Measurements from ENCODE around the gene TK1.
A peak's percentile ranks its signal among the peaks of the same experiment; 100 is the strongest.

TK1 gene

DNA sequence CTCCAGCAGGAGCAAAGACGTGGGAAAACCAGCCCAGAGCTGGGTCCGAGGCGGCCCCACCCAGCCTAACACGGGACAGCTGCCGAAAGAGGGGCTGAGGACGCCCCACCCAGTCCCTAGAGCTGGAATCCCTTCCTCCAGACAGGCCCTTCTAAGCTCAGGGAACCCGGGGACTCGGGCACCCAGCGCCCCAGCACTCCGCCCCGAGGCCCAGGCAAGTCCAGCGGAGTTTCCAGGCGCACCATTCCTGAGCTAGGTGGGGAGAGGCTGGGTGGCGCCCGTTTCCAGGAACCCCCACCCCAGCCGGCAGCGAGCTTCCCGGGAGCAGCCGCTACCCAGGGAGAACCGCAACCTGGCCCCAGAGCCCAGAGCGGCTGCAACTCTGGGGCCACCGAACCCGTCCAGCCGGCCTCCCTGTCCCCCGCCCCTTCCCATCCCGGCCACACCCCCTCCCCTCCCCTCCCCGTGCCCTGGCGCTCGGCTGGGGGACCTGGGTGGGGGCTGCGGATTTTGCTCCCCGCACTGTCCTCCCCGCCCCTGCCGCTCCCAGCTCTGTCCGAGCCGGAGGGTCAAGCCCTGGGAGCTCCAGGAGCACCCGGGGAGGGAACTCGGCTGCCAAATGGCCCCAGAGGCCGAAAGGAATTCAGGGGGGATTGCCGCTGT is 58.8 kb downstream of the TK1 start:
- Histone ChIP-seq H3K36me3 (ENCODE audit: insufficient read depth, low read length) (no peaks in the 10 kb centered on the region), H3K4me3 (ENCODE audit: low read length) (peak overlapping the region; percentile 41), H3K27me3 (ENCODE audit: insufficient read depth, low read length) (peaks cover 29% of the 10 kb centered on the region), H2AFZ (ENCODE audit: low read depth, low read length) (no peak overlapping the region), H3K4me1 (ENCODE audit: insufficient read depth, low read length) (peaks cover 11% of the 10 kb centered on the region), H3K9me3 (ENCODE audit: low read length) (no peaks in the 10 kb centered on the region)

DNA sequence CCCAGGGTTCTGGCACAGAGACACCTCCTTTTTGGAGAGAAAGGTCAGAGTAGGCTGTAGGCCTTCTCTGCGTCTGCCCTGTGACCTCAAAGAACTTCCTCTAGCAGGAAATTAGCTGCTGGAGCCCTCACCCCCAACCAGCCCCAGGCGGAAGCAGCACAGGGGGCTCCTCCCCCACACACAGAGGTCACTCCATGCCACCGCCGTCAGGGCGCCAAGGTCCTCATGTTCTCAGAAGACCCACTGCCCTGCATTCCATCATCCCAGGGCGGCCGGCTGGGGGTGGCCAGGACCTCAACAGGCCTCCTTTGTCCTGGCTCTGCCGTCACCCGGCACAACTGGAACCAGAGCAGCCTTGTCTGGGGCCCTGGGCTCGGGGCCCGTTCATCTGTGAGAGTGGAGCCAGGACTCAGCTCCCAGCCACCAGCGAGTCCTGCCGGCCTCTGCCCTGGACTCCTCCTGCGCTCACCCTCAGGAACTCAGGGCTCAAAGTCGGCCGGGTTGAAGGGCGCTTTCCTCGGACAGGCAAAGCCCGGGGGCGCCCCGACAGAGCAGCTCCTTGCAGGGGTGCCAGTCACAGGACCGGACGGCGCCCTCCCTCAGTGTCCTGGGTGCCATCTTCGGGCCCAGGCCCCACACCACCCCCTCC is 59.5 kb downstream of the TK1 start:
- no peaks in the 10 kb centered on the region for H3K36me3 ChIP-seq (ENCODE audit: insufficient read depth, low read length)
- no peak overlapping the region for H2AFZ ChIP-seq (ENCODE audit: low read depth, low read length)
- H3K4me1 ChIP-seq (ENCODE audit: insufficient read depth, low read length): peaks cover 11% of the 10 kb centered on the region
- H3K9me3 ChIP-seq (ENCODE audit: low read length): no peaks in the 10 kb centered on the region
- H3K27me3 ChIP-seq (ENCODE audit: insufficient read depth, low read length): peaks cover 22% of the 10 kb centered on the region
- no peak overlapping the region for H3K4me3 ChIP-seq (ENCODE audit: low read length)

DNA sequence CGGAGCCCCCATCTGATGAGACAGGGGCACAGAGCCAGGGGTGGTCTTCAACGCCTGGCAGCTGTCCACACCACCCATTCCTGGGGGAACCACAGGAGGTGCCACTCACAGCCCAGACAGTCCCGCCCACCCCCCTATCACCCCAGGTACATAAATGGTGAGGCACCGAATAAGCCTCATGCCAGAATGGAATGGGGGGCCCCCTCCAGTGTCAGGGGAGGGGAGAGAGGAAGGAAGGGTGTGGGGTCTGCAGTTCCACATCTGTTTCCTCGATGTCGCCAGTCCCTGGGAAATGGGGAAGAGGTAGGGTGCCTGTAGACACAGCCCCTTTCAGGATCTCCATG is 60.0 kb downstream of the TK1 start:
- no peaks in the 10 kb centered on the region for H3K36me3 ChIP-seq (ENCODE audit: insufficient read depth, low read length)
- H3K27me3 ChIP-seq (ENCODE audit: insufficient read depth, low read length): peaks cover 20% of the 10 kb centered on the region
- no peak overlapping the region for H2AFZ ChIP-seq (ENCODE audit: low read depth, low read length)
- H3K9me3 ChIP-seq (ENCODE audit: low read length): no peaks in the 10 kb centered on the region
- no peak overlapping the region for H3K4me3 ChIP-seq (ENCODE audit: low read length)
- H3K4me1 ChIP-seq (ENCODE audit: insufficient read depth, low read length): peaks cover 11% of the 10 kb centered on the region

DNA sequence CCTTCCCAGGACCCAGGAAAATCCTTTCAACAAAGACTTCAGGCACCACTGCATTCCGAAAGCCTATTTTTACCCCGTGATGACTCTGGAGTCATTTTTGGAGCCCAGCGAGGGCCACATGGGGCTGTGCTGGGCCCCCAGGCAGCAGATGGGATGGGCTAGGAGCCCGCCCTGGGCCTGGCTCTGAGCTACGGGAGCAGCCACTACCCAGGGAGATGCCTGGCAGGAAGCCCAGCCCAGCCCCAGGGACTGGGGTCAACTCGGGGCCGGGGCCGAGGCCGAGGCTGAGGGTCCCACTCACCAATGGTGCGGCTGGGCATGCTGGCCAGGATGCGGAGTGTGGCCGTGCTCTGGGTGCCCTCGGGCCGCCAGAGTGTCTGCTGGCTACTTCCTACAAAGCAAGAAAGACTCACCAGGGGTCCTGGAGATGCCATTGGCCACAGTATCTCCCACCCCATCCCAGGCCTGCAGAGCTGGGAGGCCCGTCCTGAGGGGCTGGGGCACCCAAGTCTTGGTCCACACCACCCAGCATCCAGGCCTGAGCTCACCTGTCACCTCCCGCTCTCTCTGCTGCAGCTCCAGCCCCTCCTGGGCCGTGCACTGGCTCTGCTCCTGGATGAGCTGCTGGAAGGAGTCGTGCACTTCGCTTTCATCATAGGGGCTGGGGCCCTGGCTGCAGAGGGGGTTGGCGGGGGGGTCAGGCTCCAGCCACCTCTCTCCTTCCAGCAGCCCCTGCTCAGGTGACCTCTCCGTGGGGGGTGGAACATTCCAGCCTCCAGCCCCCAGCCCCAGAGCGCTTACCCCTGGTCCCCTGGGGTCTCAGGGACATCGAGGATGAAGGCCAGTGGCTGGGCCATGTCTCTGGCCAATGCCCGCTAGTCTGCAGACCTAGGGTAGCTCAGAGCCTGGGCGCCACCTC is 60.6 kb downstream of the TK1 start:
- Histone ChIP-seq H3K36me3 (ENCODE audit: insufficient read depth, low read length) (no peaks in the 10 kb centered on the region), H3K27me3 (ENCODE audit: insufficient read depth, low read length) (peaks cover 19% of the 10 kb centered on the region), H3K4me3 (ENCODE audit: low read length) (no peak overlapping the region), H3K9me3 (ENCODE audit: low read length) (no peaks in the 10 kb centered on the region), H2AFZ (ENCODE audit: low read depth, low read length) (no peak overlapping the region), H3K4me1 (ENCODE audit: insufficient read depth, low read length) (peaks cover 11% of the 10 kb centered on the region)

DNA sequence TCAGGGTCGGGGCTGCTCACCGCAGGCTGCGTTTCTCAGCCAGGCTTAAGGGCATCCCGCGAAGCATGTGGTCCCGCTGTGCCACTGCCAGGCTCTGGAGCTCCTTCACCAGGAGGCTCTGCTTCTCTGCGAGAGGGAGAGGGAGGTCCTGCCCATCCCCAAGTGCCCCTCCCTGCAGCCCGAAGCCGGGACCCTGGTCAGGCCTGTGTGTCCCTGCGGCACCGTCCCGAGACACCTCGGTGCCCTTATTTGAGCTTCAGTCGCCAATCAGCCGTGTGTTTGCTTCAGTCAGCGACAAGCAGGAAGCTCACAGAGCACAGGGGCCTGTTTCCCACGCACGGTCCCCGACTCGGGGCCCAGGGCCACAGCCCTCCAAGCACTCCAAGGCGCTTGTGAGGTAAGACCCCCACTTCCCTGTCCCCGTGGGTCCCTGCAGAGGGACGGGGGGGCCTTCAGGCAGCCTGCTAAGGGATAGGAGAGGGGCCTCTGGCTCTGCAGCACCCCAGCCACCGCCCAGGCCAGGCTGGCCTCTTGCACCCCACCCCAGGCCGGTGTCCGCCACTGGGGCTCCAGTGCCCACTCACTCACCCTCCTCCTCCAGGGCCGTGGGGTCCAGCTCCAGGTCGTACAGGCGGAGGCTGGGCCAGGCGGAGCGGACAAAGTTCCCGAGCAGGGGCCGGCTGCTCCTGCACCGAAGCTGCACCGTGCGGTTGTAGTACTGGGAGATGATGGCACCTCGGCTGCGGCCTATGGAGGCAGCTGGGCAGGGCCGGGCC is 61.5 kb downstream of the TK1 start:
- peaks cover 10% of the 10 kb centered on the region for H3K27me3 ChIP-seq (ENCODE audit: insufficient read depth, low read length)
- no peaks in the 10 kb centered on the region for H3K36me3 ChIP-seq (ENCODE audit: insufficient read depth, low read length)
- H3K4me1 ChIP-seq (ENCODE audit: insufficient read depth, low read length): peaks cover 11% of the 10 kb centered on the region
- H3K4me3 ChIP-seq (ENCODE audit: low read length): no peak overlapping the region
- no peaks in the 10 kb centered on the region for H3K9me3 ChIP-seq (ENCODE audit: low read length)
- H2AFZ ChIP-seq (ENCODE audit: low read depth, low read length): no peak overlapping the region

DNA sequence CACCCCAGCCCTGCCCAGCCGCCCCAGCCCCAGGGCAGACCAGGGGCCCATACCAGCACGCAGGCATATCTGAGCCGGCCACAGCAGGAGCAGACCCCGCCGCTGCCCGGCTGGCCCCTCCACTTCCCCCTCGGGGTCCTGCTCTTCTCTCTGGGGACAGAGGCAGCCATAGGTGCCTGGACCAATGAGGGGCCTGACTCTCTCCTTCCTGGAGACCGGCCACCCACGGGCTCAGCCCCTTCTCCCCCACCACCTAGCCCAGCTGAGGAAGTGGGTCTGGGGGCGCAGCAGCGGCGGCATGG is 62.1 kb downstream of the TK1 start:
- no peak overlapping the region for H3K4me3 ChIP-seq (ENCODE audit: low read length)
- H2AFZ ChIP-seq (ENCODE audit: low read depth, low read length): no peak overlapping the region
- no peaks in the 10 kb centered on the region for H3K9me3 ChIP-seq (ENCODE audit: low read length)
- peaks cover 5% of the 10 kb centered on the region for H3K27me3 ChIP-seq (ENCODE audit: insufficient read depth, low read length)
- H3K4me1 ChIP-seq (ENCODE audit: insufficient read depth, low read length): peaks cover 11% of the 10 kb centered on the region
- no peaks in the 10 kb centered on the region for H3K36me3 ChIP-seq (ENCODE audit: insufficient read depth, low read length)

Measured in neuron (in vitro differentiated cells).